Endothelial cell of umbilical vein (primary cell): ENCODE measurements around the gene TBC1D10A.

Experiments used
- CTCF ChIP-seq, 2 donors: IDR thresholded peaks; 1 replicate in 1 of 2; 2 replicates in 1 of 2; pipeline ENCODE4 v1.5.1; 2011; ENCODE audit warnings: low read length in 2 of 2, mild to moderate bottlenecking in 2 of 2, moderate library complexity in 2 of 2, control low read depth in 1 of 2, inconsistent platforms in 1 of 2, low read depth in 1 of 2; ENCODE audit not compliant: insufficient read depth in 1 of 2; ENCODE audit errors: extremely low read depth in 1 of 2
- EZH2 ChIP-seq: IDR thresholded peaks from 2 replicates; pipeline ENCODE4 v1.6.1; 2012; ENCODE audit warnings: borderline replicate concordance, low read depth, mild to moderate bottlenecking, moderate library complexity, low read length, inconsistent platforms; ENCODE audit not compliant: severe bottlenecking
- FOS ChIP-seq: IDR thresholded peaks from 2 replicates; pipeline ENCODE4 v1.6.1; 2011; ENCODE audit warnings: mild to moderate bottlenecking, low read length, moderate library complexity, borderline replicate concordance; ENCODE audit not compliant: insufficient read depth
- MAX ChIP-seq: IDR thresholded peaks from 2 replicates; pipeline ENCODE4 v1.6.1; 2011; ENCODE audit not compliant: insufficient read depth, insufficient read length
- POLR2A ChIP-seq: IDR thresholded peaks from 2 replicates; pipeline ENCODE4 v1.6.1; 2012; ENCODE audit warnings: low read depth, mild to moderate bottlenecking, control low read depth, low read length
- POLR2AphosphoS5 ChIP-seq: IDR thresholded peaks from 2 replicates; pipeline ENCODE4 v1.6.1; 2012; ENCODE audit warnings: low read depth, mild to moderate bottlenecking, control low read depth, low read length, moderate library complexity; ENCODE audit not compliant: insufficient read depth

GRCh38 chr22:30356449-30357235, 29.9 kb upstream of the TBC1D10A start, which contains the start of the genes CCDC157 and SF3A1:
- TF ChIP-seq CTCF (IDR thresholded peaks at IDR 0.05; ENCODE audit: extremely low read depth in 1 of 2, insufficient read depth in 1 of 2, low read depth in 1 of 2, low read length in 2 of 2) = no peak
- peak; percentile 94 for TF ChIP-seq POLR2A
- peak; percentile 35 for TF ChIP-seq MAX
- TF ChIP-seq POLR2AphosphoS5 = peak; percentile 98
- no peak for TF ChIP-seq EZH2
- TF ChIP-seq FOS = no peak
